ENCODE data around the gene ZNF839. TPM values are rescaled to one million over a fixed set of nuclear protein-coding genes. Genes with fewer than 3 reads are reported as not detected.

The ZNF839 gene
- total and polyA plus RNA-seq, 2 experiments from 2014 or later = 7.9 to 10.0 TPM

DNA sequence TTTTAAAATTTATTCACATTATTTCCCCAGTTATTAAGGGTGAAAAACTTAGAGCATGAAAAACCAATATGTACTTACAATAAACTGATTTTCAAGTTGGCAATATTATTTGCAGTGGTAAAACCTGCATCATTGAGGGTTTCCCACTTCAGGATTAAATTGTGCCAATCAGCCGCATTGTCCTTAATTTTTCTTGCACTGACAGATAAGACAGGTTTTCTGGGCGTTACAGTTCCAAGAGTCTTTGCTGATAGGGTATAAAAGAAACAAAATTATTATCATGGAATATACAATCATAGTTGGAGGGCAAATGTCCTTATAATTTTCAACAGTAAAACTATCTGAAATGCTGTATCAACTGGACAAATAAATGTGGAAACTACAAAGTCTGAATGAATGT lies 39.8 kb downstream of the ZNF839 start:
- H3K27ac ChIP-seq (ENCODE audit: low read depth) = no peak overlapping the region
- H3K4me2 ChIP-seq = no peak overlapping the region
- H3K79me2 ChIP-seq (replicated peaks; ENCODE audit: insufficient read depth) = peaks cover 14% of the 10 kb centered on the region
- H3K9me2 ChIP-seq (ENCODE audit: insufficient read depth) = no peaks in the 10 kb centered on the region
- DNase-seq (ENCODE audit: low spot score) = no peak
- no peak for TF ChIP-seq JUNB (IDR thresholded peaks at IDR 0.05; ENCODE audit: unreplicated experiment)
- no peak for TF ChIP-seq STAT1 (IDR thresholded peaks at IDR 0.05; ENCODE audit: unreplicated experiment)
- TF ChIP-seq CREB1 (CRISPR knock-in tag; IDR thresholded peaks at IDR 0.05; ENCODE audit: low read depth) = no peak
- TF ChIP-seq, protein P1, sequence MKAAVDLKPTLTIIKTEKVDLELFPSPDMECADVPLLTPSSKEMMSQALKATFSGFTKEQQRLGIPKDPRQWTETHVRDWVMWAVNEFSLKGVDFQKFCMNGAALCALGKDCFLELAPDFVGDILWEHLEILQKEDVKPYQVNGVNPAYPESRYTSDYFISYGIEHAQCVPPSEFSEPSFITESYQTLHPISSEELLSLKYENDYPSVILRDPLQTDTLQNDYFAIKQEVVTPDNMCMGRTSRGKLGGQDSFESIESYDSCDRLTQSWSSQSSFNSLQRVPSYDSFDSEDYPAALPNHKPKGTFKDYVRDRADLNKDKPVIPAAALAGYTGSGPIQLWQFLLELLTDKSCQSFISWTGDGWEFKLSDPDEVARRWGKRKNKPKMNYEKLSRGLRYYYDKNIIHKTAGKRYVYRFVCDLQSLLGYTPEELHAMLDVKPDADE (IDR thresholded peaks at IDR 0.05) = no peak
- TF ChIP-seq, protein P2, sequence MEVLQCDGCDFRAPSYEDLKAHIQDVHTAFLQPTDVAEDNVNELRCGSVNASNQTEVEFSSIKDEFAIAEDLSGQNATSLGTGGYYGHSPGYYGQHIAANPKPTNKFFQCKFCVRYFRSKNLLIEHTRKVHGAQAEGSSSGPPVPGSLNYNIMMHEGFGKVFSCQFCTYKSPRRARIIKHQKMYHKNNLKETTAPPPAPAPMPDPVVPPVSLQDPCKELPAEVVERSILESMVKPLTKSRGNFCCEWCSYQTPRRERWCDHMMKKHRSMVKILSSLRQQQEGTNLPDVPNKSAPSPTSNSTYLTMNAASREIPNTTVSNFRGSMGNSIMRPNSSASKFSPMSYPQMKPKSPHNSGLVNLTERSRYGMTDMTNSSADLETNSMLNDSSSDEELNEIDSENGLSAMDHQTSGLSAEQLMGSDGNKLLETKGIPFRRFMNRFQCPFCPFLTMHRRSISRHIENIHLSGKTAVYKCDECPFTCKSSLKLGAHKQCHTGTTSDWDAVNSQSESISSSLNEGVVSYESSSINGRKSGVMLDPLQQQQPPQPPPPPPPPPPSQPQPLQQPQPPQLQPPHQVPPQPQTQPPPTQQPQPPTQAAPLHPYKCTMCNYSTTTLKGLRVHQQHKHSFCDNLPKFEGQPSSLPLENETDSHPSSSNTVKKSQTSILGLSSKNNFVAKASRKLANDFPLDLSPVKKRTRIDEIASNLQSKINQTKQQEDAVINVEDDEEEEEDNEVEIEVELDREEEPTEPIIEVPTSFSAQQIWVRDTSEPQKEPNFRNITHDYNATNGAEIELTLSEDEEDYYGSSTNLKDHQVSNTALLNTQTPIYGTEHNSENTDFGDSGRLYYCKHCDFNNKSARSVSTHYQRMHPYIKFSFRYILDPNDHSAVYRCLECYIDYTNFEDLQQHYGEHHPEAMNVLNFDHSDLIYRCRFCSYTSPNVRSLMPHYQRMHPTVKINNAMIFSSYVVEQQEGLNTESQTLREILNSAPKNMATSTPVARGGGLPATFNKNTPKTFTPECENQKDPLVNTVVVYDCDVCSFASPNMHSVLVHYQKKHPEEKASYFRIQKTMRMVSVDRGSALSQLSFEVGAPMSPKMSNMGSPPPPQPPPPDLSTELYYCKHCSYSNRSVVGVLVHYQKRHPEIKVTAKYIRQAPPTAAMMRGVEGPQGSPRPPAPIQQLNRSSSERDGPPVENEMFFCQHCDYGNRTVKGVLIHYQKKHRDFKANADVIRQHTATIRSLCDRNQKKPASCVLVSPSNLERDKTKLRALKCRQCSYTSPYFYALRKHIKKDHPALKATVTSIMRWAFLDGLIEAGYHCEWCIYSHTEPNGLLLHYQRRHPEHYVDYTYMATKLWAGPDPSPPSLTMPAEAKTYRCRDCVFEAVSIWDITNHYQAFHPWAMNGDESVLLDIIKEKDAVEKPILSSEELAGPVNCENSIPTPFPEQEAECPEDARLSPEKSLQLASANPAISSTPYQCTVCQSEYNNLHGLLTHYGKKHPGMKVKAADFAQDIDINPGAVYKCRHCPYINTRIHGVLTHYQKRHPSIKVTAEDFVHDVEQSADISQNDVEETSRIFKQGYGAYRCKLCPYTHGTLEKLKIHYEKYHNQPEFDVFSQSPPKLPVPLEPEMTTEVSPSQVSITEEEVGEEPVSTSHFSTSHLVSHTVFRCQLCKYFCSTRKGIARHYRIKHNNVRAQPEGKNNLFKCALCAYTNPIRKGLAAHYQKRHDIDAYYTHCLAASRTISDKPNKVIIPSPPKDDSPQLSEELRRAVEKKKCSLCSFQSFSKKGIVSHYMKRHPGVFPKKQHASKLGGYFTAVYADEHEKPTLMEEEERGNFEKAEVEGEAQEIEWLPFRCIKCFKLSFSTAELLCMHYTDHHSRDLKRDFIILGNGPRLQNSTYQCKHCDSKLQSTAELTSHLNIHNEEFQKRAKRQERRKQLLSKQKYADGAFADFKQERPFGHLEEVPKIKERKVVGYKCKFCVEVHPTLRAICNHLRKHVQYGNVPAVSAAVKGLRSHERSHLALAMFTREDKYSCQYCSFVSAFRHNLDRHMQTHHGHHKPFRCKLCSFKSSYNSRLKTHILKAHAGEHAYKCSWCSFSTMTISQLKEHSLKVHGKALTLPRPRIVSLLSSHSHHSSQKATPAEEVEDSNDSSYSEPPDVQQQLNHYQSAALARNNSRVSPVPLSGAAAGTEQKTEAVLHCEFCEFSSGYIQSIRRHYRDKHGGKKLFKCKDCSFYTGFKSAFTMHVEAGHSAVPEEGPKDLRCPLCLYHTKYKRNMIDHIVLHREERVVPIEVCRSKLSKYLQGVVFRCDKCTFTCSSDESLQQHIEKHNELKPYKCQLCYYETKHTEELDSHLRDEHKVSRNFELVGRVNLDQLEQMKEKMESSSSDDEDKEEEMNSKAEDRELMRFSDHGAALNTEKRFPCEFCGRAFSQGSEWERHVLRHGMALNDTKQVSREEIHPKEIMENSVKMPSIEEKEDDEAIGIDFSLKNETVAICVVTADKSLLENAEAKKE (CRISPR knock-in tag; IDR thresholded peaks at IDR 0.05) = no peak
- no peak for TF ChIP-seq EZH2 (IDR thresholded peaks at IDR 0.05; ENCODE audit: low read depth, unreplicated experiment)
- TF ChIP-seq NANOG (IDR thresholded peaks at IDR 0.05; ENCODE audit: borderline replicate concordance) = no peak
- TF ChIP-seq REST (IDR thresholded peaks at IDR 0.05; ENCODE audit: unreplicated experiment) = no peak
- TF ChIP-seq POLR2AphosphoS5 (IDR thresholded peaks at IDR 0.05; ENCODE audit: low read depth) = no peak
- no peak for TF ChIP-seq ZNF331 (CRISPR knock-in tag; IDR thresholded peaks at IDR 0.05; ENCODE audit: low read depth)
- TF ChIP-seq ZNF114 (CRISPR knock-in tag; IDR thresholded peaks at IDR 0.05) = no peak
- TF ChIP-seq EZH2phosphoT487 (IDR thresholded peaks at IDR 0.05; ENCODE audit: unreplicated experiment) = no peak
- no peak for TF ChIP-seq CTCF (conservative IDR thresholded peaks at IDR 0.05; ENCODE audit: low read depth in 2 of 2)
- H4K20me1 ChIP-seq (replicated peaks; ENCODE audit: insufficient read depth) = peaks cover 11% of the 10 kb centered on the region
- no peaks in the 10 kb centered on the region for H3K9me3 Mint-ChIP-seq
- peaks cover 11% of the 10 kb centered on the region for H3K4me1 Mint-ChIP-seq
- H2AFZ ChIP-seq = no peak overlapping the region
- no peaks in the 10 kb centered on the region for H3K27me3 ChIP-seq (ENCODE audit: insufficient read depth)
- H3K36me3 Mint-ChIP-seq (ENCODE audit: low read depth) = peaks cover 27% of the 10 kb centered on the region
- H3K4me3 ChIP-seq = no peak overlapping the region
- H3K4me3 Mint-ChIP-seq = no peak overlapping the region
- ATAC-seq = no peak
- 0 out of 2 replicates have a peak, but pooled peaks cover 18% of the 10 kb centered on the region for H3F3A ChIP-seq (replicated peaks; ENCODE audit: low read depth)
- peaks cover 3% of the 10 kb centered on the region for H3K27me3 Mint-ChIP-seq (ENCODE audit: insufficient read depth, low read depth, poor library complexity)
- H3K4me1 ChIP-seq (ENCODE audit: insufficient read depth) = peaks cover 18% of the 10 kb centered on the region
- H3K27ac Mint-ChIP-seq = no peak overlapping the region
- peaks cover 18% of the 10 kb centered on the region for H3K36me3 ChIP-seq (ENCODE audit: insufficient read depth)

Measured in GM23338 (cell line).